Caco-2 (cell line): ENCODE data around the gene BCAN. TPM values are rescaled to one million over a fixed set of nuclear protein-coding genes. Genes with fewer than 3 reads are reported as not detected.

Experiments used
- BruUV-seq: library from RNA; stranded (reverse); fragments of 400-500 nt; replicated peaks from 2 replicates; lab custom pipeline; 2021; lab: Mats Ljungman, UMichigan
- CTCF ChIA-PET: fragments of 300-600 bp; sonication (Branson Sonifier 250); formaldehyde crosslinking; loops from one replicate; lab custom pipeline; 2022; ENCODE audit warnings: antibody characterized with exemption; lab: Charles Lee
- POLR2A ChIA-PET: fragments of 300-600 bp; sonication (Branson Sonifier 250); formaldehyde crosslinking; loops from one replicate; lab custom pipeline; 2022; ENCODE audit warnings: antibody characterized with exemption; lab: Charles Lee
- DNase-seq, 2 experiments: peaks; one replicate each; pipeline versions ENCODE4 v3.0.0 to v3.0.0-alpha.2; 2020 to 2022
- H3K27me3 ChIP-seq: replicated peaks from 2 replicates; pipeline ENCODE4 v1.6.0; 2011; ENCODE audit warnings: low read length; ENCODE audit not compliant: control insufficient read depth, insufficient read depth
- H3K36me3 ChIP-seq: 2 replicates; pipeline ENCODE4 v1.5.1; 2011; ENCODE audit warnings: low read length; ENCODE audit not compliant: control insufficient read depth, insufficient read depth
- H3K4me1 ChIP-seq: fragments of 250-450 bp; sonication (Bioruptor Pico); 2 replicates; pipeline ENCODE4 v1.5.1; 2020; ENCODE audit warnings: mild to moderate bottlenecking
- H3K4me3 ChIP-seq: 2 replicates; pipeline ENCODE4 v1.5.1; 2011; ENCODE audit warnings: low read depth, mild to moderate bottlenecking, control low read depth, low read length
- H3K9me3 ChIP-seq: fragments of 250-450 bp; sonication (Bioruptor Pico); 2 replicates; pipeline ENCODE4 v1.5.1; 2020; ENCODE audit warnings: mild to moderate bottlenecking, moderate library complexity
- H3K27ac Mint-ChIP-seq: one replicate; pipeline ENCODE4 v1.8.0; 2022; ENCODE audit warnings: mixed read lengths; ENCODE audit not compliant: unreplicated experiment
- H3K27me3 Mint-ChIP-seq: one replicate; pipeline ENCODE4 v1.8.0; 2022; ENCODE audit warnings: mixed read lengths; ENCODE audit not compliant: insufficient read depth, unreplicated experiment
- H3K36me3 Mint-ChIP-seq: one replicate; pipeline ENCODE4 v1.8.0; 2022; ENCODE audit warnings: mild to moderate bottlenecking, mixed read lengths; ENCODE audit not compliant: insufficient read depth, unreplicated experiment
- H3K4me1 Mint-ChIP-seq: one replicate; pipeline ENCODE4 v1.8.0; 2022; ENCODE audit warnings: low read depth, mixed read lengths; ENCODE audit not compliant: unreplicated experiment
- H3K4me3 Mint-ChIP-seq: one replicate; pipeline ENCODE4 v1.8.0; 2022; ENCODE audit warnings: mild to moderate bottlenecking, moderate library complexity, mixed read lengths; ENCODE audit not compliant: unreplicated experiment
- H3K9me3 Mint-ChIP-seq: one replicate; pipeline ENCODE4 v1.8.0; 2022; ENCODE audit warnings: mixed read lengths; ENCODE audit not compliant: unreplicated experiment
- intact Hi-C: fragments of 100-400 bp; cut with micrococcal nuclease; formaldehyde crosslinking; loops from one replicate; pipeline ENCODE4 v1.10.0; 2022; ENCODE audit not compliant: unreplicated experiment
- total RNA-seq: library from RNA; stranded (reverse); gene quantifications from 2 replicates; pipeline ENCODE4 v1.2.3, GENCODE V29; 2022
- TF ChIP-seq, protein P1 (sequence below), 2 experiments: fragments of 200-600 bp in 1 of 2; IDR thresholded peaks; 1 replicate in 1 of 2; 2 replicates in 1 of 2; pipeline versions ENCODE4 v1.5.1 to v1.8.0; 2011 to 2022; ENCODE audit warnings: antibody characterized with exemption in 1 of 2, control low read depth in 1 of 2, inconsistent platforms in 1 of 2, low read depth in 1 of 2, low read length in 1 of 2, mild to moderate bottlenecking in 1 of 2, moderate library complexity in 1 of 2; ENCODE audit not compliant: insufficient read depth in 1 of 2, severe bottlenecking in 1 of 2, unreplicated experiment in 1 of 2

Gene BCAN
- total RNA-seq, 1 experiment from 2014 or later: not detected

DNA sequence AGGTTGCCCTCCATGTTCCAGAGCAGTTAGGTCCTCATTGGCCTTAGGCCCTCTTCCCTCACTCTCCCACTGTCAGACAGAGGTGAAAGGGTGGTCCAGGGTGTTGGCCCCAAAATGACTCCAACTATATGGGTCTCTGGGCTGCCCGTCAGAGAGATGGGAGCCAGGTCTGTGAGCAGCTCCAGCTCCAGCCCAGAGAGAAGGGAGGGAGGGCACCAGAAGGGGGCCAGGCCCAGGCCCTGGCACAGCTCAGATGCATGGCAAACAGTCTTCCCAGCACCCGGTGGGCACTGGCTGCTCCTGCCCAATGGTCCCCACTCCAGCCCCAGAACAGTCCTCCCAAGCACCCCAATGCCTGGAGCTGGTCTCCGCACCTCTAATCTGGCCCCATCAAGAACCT, 2.2 kb downstream of the BCAN start:
- no peak overlapping the region for H3K4me3 ChIP-seq
- no peak for DNase-seq
- Mint-ChIP-seq H3K4me1 (no peaks in the 10 kb centered on the region), H3K36me3 (no peaks in the 10 kb centered on the region), H3K27me3 (peaks cover 4% of the 10 kb centered on the region), H3K27ac (no peak overlapping the region), H3K4me3 (no peak overlapping the region), H3K9me3 (no peaks in the 10 kb centered on the region)
- no TSS peak for BruUV-seq
- intact Hi-C loops: no loop called here
- ChIA-PET CTCF (interaction anchor here (1.2 kb wide), 1 partner anchor 20 kb away, joined by 4 read pairs; no protein-coding TSS in a partner anchor), POLR2A (no interaction called here)
- no peaks in the 10 kb centered on the region for H3K9me3 ChIP-seq
- H3K36me3 ChIP-seq: no peaks in the 10 kb centered on the region
- H3K4me1 ChIP-seq: no peaks in the 10 kb centered on the region
- TF ChIP-seq, protein P1, sequence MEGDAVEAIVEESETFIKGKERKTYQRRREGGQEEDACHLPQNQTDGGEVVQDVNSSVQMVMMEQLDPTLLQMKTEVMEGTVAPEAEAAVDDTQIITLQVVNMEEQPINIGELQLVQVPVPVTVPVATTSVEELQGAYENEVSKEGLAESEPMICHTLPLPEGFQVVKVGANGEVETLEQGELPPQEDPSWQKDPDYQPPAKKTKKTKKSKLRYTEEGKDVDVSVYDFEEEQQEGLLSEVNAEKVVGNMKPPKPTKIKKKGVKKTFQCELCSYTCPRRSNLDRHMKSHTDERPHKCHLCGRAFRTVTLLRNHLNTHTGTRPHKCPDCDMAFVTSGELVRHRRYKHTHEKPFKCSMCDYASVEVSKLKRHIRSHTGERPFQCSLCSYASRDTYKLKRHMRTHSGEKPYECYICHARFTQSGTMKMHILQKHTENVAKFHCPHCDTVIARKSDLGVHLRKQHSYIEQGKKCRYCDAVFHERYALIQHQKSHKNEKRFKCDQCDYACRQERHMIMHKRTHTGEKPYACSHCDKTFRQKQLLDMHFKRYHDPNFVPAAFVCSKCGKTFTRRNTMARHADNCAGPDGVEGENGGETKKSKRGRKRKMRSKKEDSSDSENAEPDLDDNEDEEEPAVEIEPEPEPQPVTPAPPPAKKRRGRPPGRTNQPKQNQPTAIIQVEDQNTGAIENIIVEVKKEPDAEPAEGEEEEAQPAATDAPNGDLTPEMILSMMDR (IDR thresholded peaks at IDR 0.05; ENCODE audit: insufficient read depth in 1 of 2, low read depth in 1 of 2, low read length in 1 of 2, severe bottlenecking in 1 of 2, unreplicated experiment in 1 of 2): no peak
- no peaks in the 10 kb centered on the region for H3K27me3 ChIP-seq

DNA sequence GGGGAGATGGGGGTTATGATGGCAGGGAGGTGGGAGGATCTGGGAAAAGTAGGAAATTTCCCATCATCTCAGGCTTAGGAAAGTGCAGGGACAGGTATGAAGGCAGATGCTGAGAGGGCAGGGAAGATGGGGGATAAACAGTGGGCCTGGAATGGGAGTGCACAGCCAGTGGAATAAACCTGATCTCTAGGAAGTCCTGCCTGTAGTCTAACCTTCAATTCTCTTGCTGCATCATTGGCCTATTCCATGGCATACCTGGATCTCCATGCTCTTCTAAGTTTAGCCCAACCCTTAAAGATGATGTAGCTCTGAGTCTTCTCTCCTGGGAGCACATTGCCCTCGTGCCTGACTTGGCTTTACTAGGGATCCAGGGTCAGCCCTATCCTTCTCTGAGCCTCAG, 2.7 kb downstream of the BCAN start:
- no peaks in the 10 kb centered on the region for H3K36me3 Mint-ChIP-seq
- CTCF ChIA-PET: no interaction called here
- H3K27me3 ChIP-seq: no peaks in the 10 kb centered on the region
- no peak overlapping the region for H3K27ac Mint-ChIP-seq
- H3K9me3 Mint-ChIP-seq: no peaks in the 10 kb centered on the region
- POLR2A ChIA-PET: no interaction called here
- DNase-seq: no peak
- H3K4me3 ChIP-seq: no peak overlapping the region
- H3K27me3 Mint-ChIP-seq: peaks cover 4% of the 10 kb centered on the region
- no peak overlapping the region for H3K4me3 Mint-ChIP-seq
- BruUV-seq: no TSS peak
- intact Hi-C loops: no loop called here
- TF ChIP-seq, protein P1 (IDR thresholded peaks at IDR 0.05; ENCODE audit: insufficient read depth in 1 of 2, low read depth in 1 of 2, low read length in 1 of 2, severe bottlenecking in 1 of 2, unreplicated experiment in 1 of 2): no peak
- no peaks in the 10 kb centered on the region for H3K9me3 ChIP-seq
- H3K36me3 ChIP-seq: no peaks in the 10 kb centered on the region
- H3K4me1 Mint-ChIP-seq: no peaks in the 10 kb centered on the region
- no peaks in the 10 kb centered on the region for H3K4me1 ChIP-seq

DNA sequence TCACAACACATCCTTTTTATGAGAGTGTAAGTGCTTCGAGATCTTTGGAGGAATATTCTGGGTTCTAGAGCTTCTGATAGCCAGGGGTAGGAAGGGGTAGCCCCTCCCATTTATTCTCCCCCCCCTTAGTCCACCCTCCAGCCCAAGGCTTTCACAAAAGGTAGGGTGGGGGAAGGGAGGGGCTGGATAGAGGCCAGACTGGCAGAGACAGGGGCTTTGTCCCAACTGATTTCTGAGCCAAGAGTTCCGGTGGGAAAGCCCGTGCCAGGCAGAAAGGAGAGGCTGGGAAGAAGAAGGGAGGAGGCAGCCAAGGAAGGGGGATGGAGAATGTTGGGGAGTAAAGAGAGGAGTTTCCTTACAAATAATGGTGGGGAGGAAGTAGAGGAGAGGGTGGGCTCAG, 3.1 kb downstream of the BCAN start:
- CTCF ChIA-PET: no interaction called here
- Mint-ChIP-seq H3K27me3 (peaks cover 4% of the 10 kb centered on the region), H3K4me3 (no peak overlapping the region), H3K4me1 (no peaks in the 10 kb centered on the region), H3K9me3 (no peaks in the 10 kb centered on the region), H3K36me3 (no peaks in the 10 kb centered on the region), H3K27ac (no peak overlapping the region)
- no peak for DNase-seq
- H3K9me3 ChIP-seq: no peaks in the 10 kb centered on the region
- H3K4me1 ChIP-seq: no peaks in the 10 kb centered on the region
- BruUV-seq: no TSS peak
- no peaks in the 10 kb centered on the region for H3K36me3 ChIP-seq
- intact Hi-C loops: no loop called here
- POLR2A ChIA-PET: no interaction called here
- H3K4me3 ChIP-seq: no peak overlapping the region
- no peaks in the 10 kb centered on the region for H3K27me3 ChIP-seq
- TF ChIP-seq, protein P1 (IDR thresholded peaks at IDR 0.05; ENCODE audit: insufficient read depth in 1 of 2, low read depth in 1 of 2, low read length in 1 of 2, severe bottlenecking in 1 of 2, unreplicated experiment in 1 of 2): no peak
